Measurements from ENCODE around the gene TNS3. TPM values are rescaled to one million over a fixed set of nuclear protein-coding genes. Genes with fewer than 3 reads are reported as not detected.
A peak's percentile ranks its signal among the peaks of the same experiment; 100 is the strongest.

The TNS3 gene
- total and polyA plus RNA-seq, 2 of the 13 experiments (the other 11 are each of a cell fraction or from before 2014, with no cell fraction given) = 52.9 to 55.7 TPM

DNA sequence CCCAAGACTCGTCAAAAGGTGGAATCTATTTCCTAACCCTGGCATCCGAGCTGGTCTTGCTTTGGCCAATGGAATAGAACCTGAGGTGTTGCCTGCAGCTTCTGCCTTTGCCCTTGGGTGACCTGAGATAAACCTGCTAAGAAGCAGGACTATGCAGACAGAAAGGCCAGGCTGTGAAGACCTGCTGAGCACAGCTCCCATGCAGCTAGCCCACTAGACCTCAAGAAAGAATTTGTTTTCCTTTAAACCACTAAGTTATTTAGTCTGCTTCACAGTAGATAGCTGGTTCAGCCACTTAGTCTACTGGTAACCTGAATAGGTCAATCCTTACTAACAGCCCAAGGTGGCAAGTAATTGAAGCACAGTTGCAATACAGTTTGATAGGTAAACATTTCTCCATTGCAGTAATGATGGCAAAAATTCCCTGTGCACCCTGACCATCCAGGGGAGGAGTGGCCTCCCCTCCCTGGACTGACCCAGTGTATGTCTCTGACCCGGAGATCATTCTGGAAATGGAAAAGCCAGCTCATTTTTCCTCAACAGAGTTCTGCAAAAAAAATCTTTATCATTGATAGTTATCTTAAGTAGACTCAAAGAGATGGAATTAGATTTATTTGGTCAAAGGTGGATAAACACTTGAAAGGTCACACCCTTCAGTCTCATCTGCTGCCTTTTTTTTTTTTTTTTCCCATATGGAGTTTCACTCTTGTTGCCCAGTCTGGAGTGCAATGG lies 20.0 kb downstream of the TNS3 start (continued):
- TF ChIP-seq HMG20A (CRISPR knock-in tag; IDR thresholded peaks at IDR 0.05; ENCODE audit: borderline replicate concordance) = no peak

DNA sequence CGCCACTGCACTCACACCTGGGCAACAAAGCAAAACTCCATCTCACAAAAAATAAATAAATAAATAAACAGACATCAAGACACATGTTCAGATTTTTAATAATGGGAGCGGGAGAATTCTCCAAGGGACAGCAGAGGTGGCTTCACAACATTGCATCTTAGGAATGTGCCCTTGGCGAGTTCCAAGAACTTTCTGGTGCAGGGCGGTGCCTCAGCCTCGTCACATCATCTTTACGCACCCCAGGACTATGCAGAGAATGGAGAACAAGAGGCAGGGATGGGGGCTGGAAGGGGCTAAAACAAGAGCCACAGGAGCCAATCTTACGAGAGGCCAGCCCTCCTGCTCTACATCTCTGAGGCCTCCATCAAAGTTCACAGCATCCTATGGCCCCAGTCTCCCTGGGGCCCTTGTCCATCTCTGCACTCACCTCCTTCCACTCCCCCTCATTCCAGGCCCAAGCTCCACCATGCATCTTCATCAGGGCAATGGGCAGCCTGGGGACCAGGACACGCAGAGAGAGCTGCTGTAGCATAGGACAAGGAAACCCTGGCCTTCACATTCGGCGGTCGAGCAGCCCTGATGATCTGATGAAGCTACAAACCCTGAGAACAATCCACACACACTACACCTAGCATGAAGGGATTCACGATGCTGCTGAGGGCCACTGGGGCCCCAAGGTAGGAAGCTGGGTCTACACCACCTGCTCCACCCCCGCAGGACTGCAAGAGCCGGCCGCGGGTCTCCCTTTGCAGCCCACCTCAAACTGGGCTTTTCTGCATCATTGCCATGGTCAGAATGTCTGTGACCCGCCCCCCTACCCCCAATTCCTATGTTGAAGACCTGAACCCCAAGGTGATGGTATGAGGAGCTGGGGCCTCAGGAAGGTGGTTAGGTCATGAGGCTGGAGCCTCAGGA lies 22.3 kb downstream of the TNS3 start:
- peaks cover 16 to 24% of the 10 kb centered on the region in 2 experiments; a peak in 4 of 5 replicates for H3K36me3 ChIP-seq (replicated peaks in 1 of 2; ENCODE audit: control insufficient read depth in 1 of 2, insufficient read depth in 2 of 2, low read length in 2 of 2)
- CTCF ChIA-PET (ENCODE audit: low intra/inter-chr PET ratio, low total read pairs) = no interaction called here
- H3K27me3 ChIP-seq (ENCODE audit: control insufficient read depth in 1 of 2, insufficient read depth in 2 of 2, low read length in 2 of 2) = no peaks in the 10 kb centered on the region
- H2AFZ ChIP-seq (ENCODE audit: low read length) = no peak overlapping the region
- intact Hi-C loops (cut with micrococcal nuclease; ENCODE audit: unreplicated experiment) = no loop called here
- POLR2A ChIA-PET = no interaction called here
- 96% methylated on average over 11 of the region's 17 CpGs for WGBS (ENCODE audit: low lambda C conversion rate)
- H3K9me3 ChIP-seq (ENCODE audit: low read length) = no peaks in the 10 kb centered on the region
- no TSS peak for BruUV-seq (replicated peaks)
- no peak for FAIRE-seq
- peak; percentile 49 for TF ChIP-seq RBM22 (optimal IDR thresholded peaks at IDR 0.05; ENCODE audit: low read length)
- 0 out of 4 replicates have a peak, but pooled peaks of 1 of the 2 experiments have one; percentile 15 for TF ChIP-seq POLR2A (IDR thresholded peaks at IDR 0.05; ENCODE audit: insufficient read depth in 1 of 2, low read depth in 2 of 2, low read length in 2 of 2)
- no peak for TF ChIP-seq ZNF776 (CRISPR knock-in tag; IDR thresholded peaks at IDR 0.05)
- TF ChIP-seq MIXL1 (CRISPR knock-in tag; IDR thresholded peaks at IDR 0.05) = no peak
- TF ChIP-seq, protein P1, sequence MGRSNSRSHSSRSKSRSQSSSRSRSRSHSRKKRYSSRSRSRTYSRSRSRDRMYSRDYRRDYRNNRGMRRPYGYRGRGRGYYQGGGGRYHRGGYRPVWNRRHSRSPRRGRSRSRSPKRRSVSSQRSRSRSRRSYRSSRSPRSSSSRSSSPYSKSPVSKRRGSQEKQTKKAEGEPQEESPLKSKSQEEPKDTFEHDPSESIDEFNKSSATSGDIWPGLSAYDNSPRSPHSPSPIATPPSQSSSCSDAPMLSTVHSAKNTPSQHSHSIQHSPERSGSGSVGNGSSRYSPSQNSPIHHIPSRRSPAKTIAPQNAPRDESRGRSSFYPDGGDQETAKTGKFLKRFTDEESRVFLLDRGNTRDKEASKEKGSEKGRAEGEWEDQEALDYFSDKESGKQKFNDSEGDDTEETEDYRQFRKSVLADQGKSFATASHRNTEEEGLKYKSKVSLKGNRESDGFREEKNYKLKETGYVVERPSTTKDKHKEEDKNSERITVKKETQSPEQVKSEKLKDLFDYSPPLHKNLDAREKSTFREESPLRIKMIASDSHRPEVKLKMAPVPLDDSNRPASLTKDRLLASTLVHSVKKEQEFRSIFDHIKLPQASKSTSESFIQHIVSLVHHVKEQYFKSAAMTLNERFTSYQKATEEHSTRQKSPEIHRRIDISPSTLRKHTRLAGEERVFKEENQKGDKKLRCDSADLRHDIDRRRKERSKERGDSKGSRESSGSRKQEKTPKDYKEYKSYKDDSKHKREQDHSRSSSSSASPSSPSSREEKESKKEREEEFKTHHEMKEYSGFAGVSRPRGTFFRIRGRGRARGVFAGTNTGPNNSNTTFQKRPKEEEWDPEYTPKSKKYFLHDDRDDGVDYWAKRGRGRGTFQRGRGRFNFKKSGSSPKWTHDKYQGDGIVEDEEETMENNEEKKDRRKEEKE (IDR thresholded peaks at IDR 0.05) = no peak
- H3K4me2 ChIP-seq (ENCODE audit: low read depth, low read length) = no peak overlapping the region
- peaks cover 54% of the 10 kb centered on the region for H4K20me1 ChIP-seq (ENCODE audit: insufficient read depth, low read length)
- peaks cover 29% of the 10 kb centered on the region for H3K4me1 ChIP-seq (ENCODE audit: insufficient read depth, low read length)
- in situ Hi-C loops (cut with HindIII; ENCODE audit: extremely low pct_ligation_motif_present, low pct_unique_long_range_greater_than_20kb) = no loop called here
- H3K9ac ChIP-seq (ENCODE audit: insufficient read depth, low read depth, low read length) = no peak overlapping the region
- DNase-seq (ENCODE audit: low spot score) = no peak
- ATAC-seq = no peak
- no peak overlapping the region for H3K27ac ChIP-seq (ENCODE audit: extremely low read length, insufficient read depth, low read length)
- peaks cover 86% of the 10 kb centered on the region for H3K79me2 ChIP-seq (ENCODE audit: insufficient read depth, low read length)
- no peak overlapping the region for H3K4me3 ChIP-seq (replicated peaks in 1 of 3; ENCODE audit: insufficient read depth in 1 of 3, low read depth in 2 of 3, low read length in 3 of 3)

All from HepG2 (cell line).